ENCODE data around the gene RFPL3.

DNA sequence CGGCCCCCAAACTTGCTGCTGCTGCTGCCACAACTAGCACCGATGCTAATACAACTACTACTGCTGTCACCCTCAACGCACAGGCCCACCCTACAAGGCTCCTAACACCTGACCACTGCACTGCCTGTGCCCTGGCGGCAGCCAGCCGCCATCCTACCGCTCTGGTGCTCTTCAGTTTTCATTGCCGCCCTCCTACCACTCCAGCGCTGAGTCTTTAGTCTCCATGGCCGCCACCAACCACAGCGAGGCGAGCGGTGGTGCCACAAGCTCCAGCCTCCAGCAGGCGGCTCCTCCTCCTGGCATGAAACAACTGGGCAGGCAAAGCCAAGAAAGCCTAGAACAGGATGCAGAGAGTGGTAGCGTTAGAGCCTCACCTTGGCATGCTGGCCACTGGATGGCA lies 5.0 kb upstream of the RFPL3 start:
- TF ChIP-seq, protein P1, sequence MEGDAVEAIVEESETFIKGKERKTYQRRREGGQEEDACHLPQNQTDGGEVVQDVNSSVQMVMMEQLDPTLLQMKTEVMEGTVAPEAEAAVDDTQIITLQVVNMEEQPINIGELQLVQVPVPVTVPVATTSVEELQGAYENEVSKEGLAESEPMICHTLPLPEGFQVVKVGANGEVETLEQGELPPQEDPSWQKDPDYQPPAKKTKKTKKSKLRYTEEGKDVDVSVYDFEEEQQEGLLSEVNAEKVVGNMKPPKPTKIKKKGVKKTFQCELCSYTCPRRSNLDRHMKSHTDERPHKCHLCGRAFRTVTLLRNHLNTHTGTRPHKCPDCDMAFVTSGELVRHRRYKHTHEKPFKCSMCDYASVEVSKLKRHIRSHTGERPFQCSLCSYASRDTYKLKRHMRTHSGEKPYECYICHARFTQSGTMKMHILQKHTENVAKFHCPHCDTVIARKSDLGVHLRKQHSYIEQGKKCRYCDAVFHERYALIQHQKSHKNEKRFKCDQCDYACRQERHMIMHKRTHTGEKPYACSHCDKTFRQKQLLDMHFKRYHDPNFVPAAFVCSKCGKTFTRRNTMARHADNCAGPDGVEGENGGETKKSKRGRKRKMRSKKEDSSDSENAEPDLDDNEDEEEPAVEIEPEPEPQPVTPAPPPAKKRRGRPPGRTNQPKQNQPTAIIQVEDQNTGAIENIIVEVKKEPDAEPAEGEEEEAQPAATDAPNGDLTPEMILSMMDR (IDR thresholded peaks at IDR 0.05): no peak
- TF ChIP-seq REST (IDR thresholded peaks at IDR 0.05; ENCODE audit: insufficient read depth in 1 of 2, low read depth in 2 of 2, low read length in 1 of 2) (no peak), POLR2AphosphoS5 (IDR thresholded peaks at IDR 0.05; ENCODE audit: low read depth, low read length) (no peak), SIN3A (IDR thresholded peaks at IDR 0.05; ENCODE audit: borderline replicate concordance, insufficient read depth, low read depth, low read length) (no peak), TCF7L2 (IDR thresholded peaks at IDR 0.05; ENCODE audit: low read depth, low read length) (no peak)
